GM21717 (cell line): ENCODE results near the gene SPAG16.

ENCODE experiments used
- ATAC-seq: cut with Tn5 transposase; IDR thresholded peaks from one replicate; pipeline ENCODE4 v1.9.1; 2021; ENCODE audit warnings: mild to moderate bottlenecking, moderate library complexity; ENCODE audit not compliant: unreplicated experiment

SPAG16 gene

GRCh38 chr2:214328941-214329340, 1044.7 kb downstream of the SPAG16 start:
- ATAC-seq: no peak

GRCh38 chr2:214341646-214342045, 1057.4 kb downstream of the SPAG16 start:
- no peak for ATAC-seq

- ATAC-seq: no peak
Measured at GRCh38 chr2:214358506-214358905, 1074.2 kb downstream of the SPAG16 start.

- no peak for ATAC-seq
Measured at GRCh38 chr2:214361116-214361515, 1076.9 kb downstream of the SPAG16 start.

- ATAC-seq: no peak
Measured at GRCh38 chr2:214365549-214365948, 1081.3 kb downstream of the SPAG16 start.

GRCh38 chr2:214367171-214367570, 1082.9 kb downstream of the SPAG16 start:
- ATAC-seq: no peak

- no peak for ATAC-seq
Measured at GRCh38 chr2:214376618-214377285, 1092.5 kb downstream of the SPAG16 start.

- ATAC-seq: no peak
Measured at GRCh38 chr2:214377286-214377624, 1093.0 kb downstream of the SPAG16 start.

- ATAC-seq: no peak
Measured at GRCh38 chr2:214378455-214379103, 1094.3 kb downstream of the SPAG16 start.

- ATAC-seq: no peak
Measured at GRCh38 chr2:214379227-214379626, 1095.0 kb downstream of the SPAG16 start.

GRCh38 chr2:214380681-214381080, 1096.4 kb downstream of the SPAG16 start:
- no peak for ATAC-seq

GRCh38 chr2:214382229-214382628, 1098.0 kb downstream of the SPAG16 start:
- no peak for ATAC-seq

GRCh38 chr2:214386720-214387119, 1102.5 kb downstream of the SPAG16 start:
- no peak for ATAC-seq

GRCh38 chr2:214389334-214389733, 1105.1 kb downstream of the SPAG16 start:
- no peak for ATAC-seq

GRCh38 chr2:214393796-214394195, 1109.5 kb downstream of the SPAG16 start:
- ATAC-seq: no peak

- ATAC-seq: no peak
Measured at GRCh38 chr2:214395040-214395439, 1110.8 kb downstream of the SPAG16 start.

GRCh38 chr2:214401580-214401979, 1117.3 kb downstream of the SPAG16 start:
- ATAC-seq: no peak

GRCh38 chr2:214410128-214410775, 1126.0 kb downstream of the SPAG16 start:
- ATAC-seq: no peak

GRCh38 chr2:214410918-214411554, 1126.8 kb downstream of the SPAG16 start, which contains the start of gene VWC2L:
Gene VWC2L, plus strand, starts transcription at chr2:214411054. Its CDS starts 3,140 bp downstream, at chr2:214414194.
- peak; percentile 55 for ATAC-seq

- no peak for ATAC-seq
Measured at GRCh38 chr2:214412679-214413078, 1128.4 kb downstream of the SPAG16 start.

- no peak for ATAC-seq
Measured at GRCh38 chr2:214436470-214436869, 1152.2 kb downstream of the SPAG16 start.
